ENCODE data around the gene SMIM35.

The SMIM35 gene

GRCh38 chr11:118086913-118087768 is at the start of gene SMIM35:
TSS of gene SMIM35 (minus strand) at chr11:118086963. CDS start at chr11:118086757, 206 bp downstream.
- no peak for DNase-seq (ENCODE audit: low read depth in 3 of 3)

- DNase-seq (ENCODE audit: low read depth in 3 of 3): no peak
These were observed 49.6 kb upstream of the SMIM35 start for GRCh38 chr11:118136341-118136740.

GRCh38 chr11:118135796-118136165 is 49.0 kb upstream of the SMIM35 start:
- DNase-seq (ENCODE audit: low read depth in 3 of 3): no peak

GRCh38 chr11:118135051-118135795 is 48.5 kb upstream of the SMIM35 start:
- DNase-seq (ENCODE audit: low read depth in 3 of 3): no peak

GRCh38 chr11:118133816-118134215 is 47.1 kb upstream of the SMIM35 start:
- DNase-seq (ENCODE audit: low read depth in 3 of 3): no peak

- DNase-seq (ENCODE audit: low read depth in 3 of 3): no peak
These were observed 45.8 kb upstream of the SMIM35 start for GRCh38 chr11:118132385-118133151.

- no peak for DNase-seq (ENCODE audit: low read depth in 3 of 3)
These were observed 42.9 kb upstream of the SMIM35 start for GRCh38 chr11:118129471-118130172.

GRCh38 chr11:118128721-118129470 is 42.1 kb upstream of the SMIM35 start:
- DNase-seq (ENCODE audit: low read depth in 3 of 3): no peak

- DNase-seq (ENCODE audit: low read depth in 3 of 3): no peak
These were observed 41.5 kb upstream of the SMIM35 start for GRCh38 chr11:118128310-118128709.

GRCh38 chr11:118126082-118126838 is 39.5 kb upstream of the SMIM35 start:
- no peak for DNase-seq (ENCODE audit: low read depth in 3 of 3)

- DNase-seq (ENCODE audit: low read depth in 3 of 3): no peak
These were observed 38.3 kb upstream of the SMIM35 start for GRCh38 chr11:118124929-118125535.

GRCh38 chr11:118120793-118121192 is 34.0 kb upstream of the SMIM35 start:
- DNase-seq (ENCODE audit: low read depth in 3 of 3): no peak

GRCh38 chr11:118117790-118118601 is 31.2 kb upstream of the SMIM35 start:
- DNase-seq (ENCODE audit: low read depth in 3 of 3): no peak

GRCh38 chr11:118115048-118115447 is 28.3 kb upstream of the SMIM35 start:
- no peak for DNase-seq (ENCODE audit: low read depth in 3 of 3)

GRCh38 chr11:118114266-118114665 is 27.5 kb upstream of the SMIM35 start:
- DNase-seq (ENCODE audit: low read depth in 3 of 3): no peak

GRCh38 chr11:118112711-118113430 is 26.1 kb upstream of the SMIM35 start:
- DNase-seq (ENCODE audit: low read depth in 3 of 3): no peak

GRCh38 chr11:118111744-118112035 is 24.9 kb upstream of the SMIM35 start:
- DNase-seq (ENCODE audit: low read depth in 3 of 3): no peak

GRCh38 chr11:118111019-118111743 is 24.4 kb upstream of the SMIM35 start:
- no peak for DNase-seq (ENCODE audit: low read depth in 3 of 3)

Data from stimulated activated CD4-positive, alpha-beta T cell treated with anti-CD3 and anti-CD28 coated beads, TNF-alpha, amount 100 ng/mL, for 24 hours (primary cell).